GM18517 (cell line): ENCODE measurements around the gene MCAT.

Source experiments
- ATAC-seq: cut with Tn5 transposase; IDR thresholded peaks from one replicate; pipeline ENCODE4 v1.9.1; 2021; ENCODE audit warnings: mild to moderate bottlenecking, moderate library complexity; ENCODE audit not compliant: unreplicated experiment

Gene MCAT

GRCh38 chr22:43094551-43094950 lies 48.6 kb downstream of the MCAT start:
- ATAC-seq: no peak

- no peak for ATAC-seq
Measured at GRCh38 chr22:43094085-43094484, 49.1 kb downstream of the MCAT start.

- no peak for ATAC-seq
Measured at GRCh38 chr22:43092085-43092484, 51.1 kb downstream of the MCAT start.

- ATAC-seq: no peak
Measured at GRCh38 chr22:43090130-43090789, 52.9 kb downstream of the MCAT start.

- peak; percentile 67 for ATAC-seq
Measured at GRCh38 chr22:43088984-43089717, 54.0 kb downstream of the MCAT start, which contains the start of gene TTLL1. Gene TTLL1, minus strand, starts transcription at chr22:43089391. Its CDS starts 13,805 bp downstream, at chr22:43075586.

GRCh38 chr22:43088627-43088983 lies 54.6 kb downstream of the MCAT start:
- ATAC-seq: peak; percentile 12

GRCh38 chr22:43085658-43086606 lies 57.3 kb downstream of the MCAT start:
- ATAC-seq: no peak
